ENCODE measurements around the gene HINFP. TPM values are rescaled to one million over a fixed set of nuclear protein-coding genes. Genes with fewer than 3 reads are reported as not detected.

HINFP gene
- total RNA-seq, 2 donors from 2014 or later = 22.1 to 41.7 TPM

DNA sequence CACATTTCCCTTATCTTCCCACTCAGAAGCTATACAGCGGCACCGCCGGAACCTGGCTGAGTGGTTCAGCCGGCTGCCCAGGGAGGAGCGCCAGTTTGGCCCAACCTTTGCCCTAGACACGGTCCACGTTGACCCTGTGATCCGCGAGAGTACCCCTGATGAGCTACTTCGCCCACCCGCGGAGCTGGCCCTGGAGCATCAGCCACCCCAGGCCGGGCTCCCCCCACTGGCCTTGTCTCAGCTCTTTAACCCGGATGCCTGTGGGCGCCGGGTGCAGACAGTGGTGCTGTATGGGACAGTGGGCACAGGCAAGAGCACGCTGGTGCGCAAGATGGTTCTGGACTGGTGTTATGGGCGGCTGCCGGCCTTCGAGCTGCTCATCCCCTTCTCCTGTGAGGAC lies 52.1 kb downstream of the HINFP start:
- H3K36me3 ChIP-seq = peaks cover 0 to 4% of the 10 kb centered on the region in 2 donors
- intact Hi-C loops (cut with DNase I) = no loop called here

DNA sequence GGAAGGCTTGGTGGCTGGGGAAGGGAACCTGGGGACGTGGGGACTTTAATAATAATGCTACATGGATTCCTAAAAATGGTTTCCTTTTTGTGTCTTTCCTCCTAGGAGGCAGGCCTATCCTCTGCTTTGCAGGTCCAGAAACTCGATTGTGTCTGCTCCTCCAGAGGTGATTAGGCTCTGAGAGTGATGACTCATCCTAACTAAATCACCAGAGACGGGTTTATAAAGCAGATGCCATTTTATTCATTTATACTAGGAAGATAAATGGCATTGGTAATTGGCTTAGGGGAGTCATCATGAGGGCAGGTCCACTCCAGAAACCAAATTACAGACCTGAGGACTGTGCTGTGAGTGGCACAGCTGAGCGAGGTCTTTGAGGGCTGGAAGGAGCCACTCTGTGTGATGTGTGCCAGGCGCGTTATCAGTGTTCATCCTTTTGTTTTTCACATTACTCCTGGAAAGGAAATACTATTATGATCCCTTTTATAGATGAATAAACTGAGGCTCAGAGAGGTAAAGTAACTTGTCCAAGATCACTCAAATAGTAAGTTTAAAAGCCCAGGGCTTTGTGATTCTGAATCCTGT lies 54.2 kb downstream of the HINFP start:
- Histone ChIP-seq H3K4me3 (no peak overlapping the region), H3K27ac (no peak overlapping the region), H3K9me3 (no peaks in the 10 kb centered on the region), H3K27me3 (replicated peaks; ENCODE audit: insufficient read depth) (no peaks in the 10 kb centered on the region), H3K36me3 (peaks cover 0 to 4% of the 10 kb centered on the region in 2 donors), H3K4me1 (replicated peaks) (no peaks in the 10 kb centered on the region)
- intact Hi-C loops (cut with DNase I) = no loop called here
- TF ChIP-seq, protein P1, sequence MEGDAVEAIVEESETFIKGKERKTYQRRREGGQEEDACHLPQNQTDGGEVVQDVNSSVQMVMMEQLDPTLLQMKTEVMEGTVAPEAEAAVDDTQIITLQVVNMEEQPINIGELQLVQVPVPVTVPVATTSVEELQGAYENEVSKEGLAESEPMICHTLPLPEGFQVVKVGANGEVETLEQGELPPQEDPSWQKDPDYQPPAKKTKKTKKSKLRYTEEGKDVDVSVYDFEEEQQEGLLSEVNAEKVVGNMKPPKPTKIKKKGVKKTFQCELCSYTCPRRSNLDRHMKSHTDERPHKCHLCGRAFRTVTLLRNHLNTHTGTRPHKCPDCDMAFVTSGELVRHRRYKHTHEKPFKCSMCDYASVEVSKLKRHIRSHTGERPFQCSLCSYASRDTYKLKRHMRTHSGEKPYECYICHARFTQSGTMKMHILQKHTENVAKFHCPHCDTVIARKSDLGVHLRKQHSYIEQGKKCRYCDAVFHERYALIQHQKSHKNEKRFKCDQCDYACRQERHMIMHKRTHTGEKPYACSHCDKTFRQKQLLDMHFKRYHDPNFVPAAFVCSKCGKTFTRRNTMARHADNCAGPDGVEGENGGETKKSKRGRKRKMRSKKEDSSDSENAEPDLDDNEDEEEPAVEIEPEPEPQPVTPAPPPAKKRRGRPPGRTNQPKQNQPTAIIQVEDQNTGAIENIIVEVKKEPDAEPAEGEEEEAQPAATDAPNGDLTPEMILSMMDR (IDR thresholded peaks at IDR 0.05) = no peak
- TF ChIP-seq POLR2AphosphoS5 (IDR thresholded peaks at IDR 0.05) (no peak), POLR2A (IDR thresholded peaks at IDR 0.05) (no peak)
- WGBS = 63% methylated on average over 6 of the region's 6 CpGs
- no peak for DNase-seq (ENCODE audit: low spot score)

More for the DNA sequence above, 52.1 kb downstream of the HINFP start:
- Histone ChIP-seq H3K4me1 (replicated peaks) (no peaks in the 10 kb centered on the region), H3K4me3 (no peak overlapping the region), H3K27ac (no peak overlapping the region), H3K9me3 (no peaks in the 10 kb centered on the region), H3K27me3 (replicated peaks; ENCODE audit: insufficient read depth) (no peaks in the 10 kb centered on the region)
- no peak for DNase-seq (ENCODE audit: low spot score)
- WGBS = 93% methylated on average over 21 of the region's 21 CpGs
- TF ChIP-seq, protein P1 (IDR thresholded peaks at IDR 0.05) = no peak
- TF ChIP-seq POLR2AphosphoS5 (IDR thresholded peaks at IDR 0.05) = no peak
- no peak for TF ChIP-seq POLR2A (IDR thresholded peaks at IDR 0.05)

DNA sequence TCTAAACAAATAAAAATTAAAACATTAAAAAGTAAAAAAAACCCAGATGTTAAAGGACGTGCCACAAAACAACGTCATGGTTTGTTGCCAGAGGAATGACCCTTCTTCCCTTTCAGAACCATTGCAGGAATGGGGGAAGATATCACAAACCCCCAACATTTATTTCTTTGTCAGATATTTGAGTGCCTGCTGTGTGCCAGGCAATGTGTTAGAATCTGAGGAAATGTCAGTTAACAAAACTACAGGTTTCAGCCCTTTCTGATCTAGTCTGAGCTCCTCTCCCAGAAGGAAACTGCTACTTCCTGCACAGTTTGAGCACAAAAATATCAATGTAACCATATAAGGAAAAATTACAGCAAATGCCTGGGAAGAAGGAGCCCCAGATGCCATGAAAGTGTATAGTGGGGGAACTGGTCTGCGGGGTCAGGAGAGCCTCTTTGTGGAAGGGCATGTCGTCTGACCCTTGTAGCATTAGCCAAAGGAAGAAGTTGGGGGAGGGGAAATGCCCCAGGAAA lies 56.8 kb downstream of the HINFP start:
- Histone ChIP-seq H3K27ac (no peak overlapping the region), H3K4me1 (replicated peaks) (no peaks in the 10 kb centered on the region), H3K27me3 (replicated peaks; ENCODE audit: insufficient read depth) (no peaks in the 10 kb centered on the region), H3K36me3 (peaks cover 0 to 4% of the 10 kb centered on the region in 2 donors), H3K9me3 (no peaks in the 10 kb centered on the region), H3K4me3 (no peak overlapping the region)
- WGBS = 75% methylated on average over 4 of the region's 4 CpGs
- DNase-seq (ENCODE audit: low spot score) = no peak
- no peak for TF ChIP-seq POLR2AphosphoS5 (IDR thresholded peaks at IDR 0.05)
- intact Hi-C loops (cut with DNase I) = no loop called here

DNA sequence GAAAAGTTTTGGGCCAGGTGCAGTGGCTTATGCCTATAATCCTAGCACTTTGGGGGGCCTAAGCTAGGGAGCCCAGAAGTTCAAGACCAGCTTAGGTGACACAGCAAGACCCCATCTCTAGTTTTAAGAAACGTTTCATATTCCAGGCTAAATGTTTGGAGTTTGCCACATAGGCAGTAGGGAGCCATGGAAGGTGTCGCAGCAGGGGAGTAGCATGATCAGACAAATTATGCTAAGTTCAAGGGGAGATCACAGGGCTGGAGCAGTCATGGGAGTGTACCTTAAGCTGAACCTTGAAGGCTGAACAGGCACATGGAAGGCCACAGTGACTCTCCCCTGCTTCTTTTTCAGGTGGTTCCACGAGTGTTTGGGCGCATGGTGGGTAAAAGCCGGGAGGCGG lies 58.0 kb downstream of the HINFP start:
- WGBS = 94% methylated on average over 6 of the region's 6 CpGs
- intact Hi-C loops (cut with DNase I) = no loop called here
- no peaks in the 10 kb centered on the region for H3K4me1 ChIP-seq (replicated peaks)
- no peaks in the 10 kb centered on the region for H3K9me3 ChIP-seq
- H3K27ac ChIP-seq = no peak overlapping the region
- no peak for DNase-seq (ENCODE audit: low spot score)
- no peaks in the 10 kb centered on the region for H3K27me3 ChIP-seq (replicated peaks; ENCODE audit: insufficient read depth)
- H3K4me3 ChIP-seq = no peak overlapping the region
- H3K36me3 ChIP-seq = peaks cover 0 to 4% of the 10 kb centered on the region in 2 donors
- TF ChIP-seq POLR2AphosphoS5 (IDR thresholded peaks at IDR 0.05) = no peak
- TF ChIP-seq POLR2A (IDR thresholded peaks at IDR 0.05) = no peak
- TF ChIP-seq, protein P1 (IDR thresholded peaks at IDR 0.05) = no peak

DNA sequence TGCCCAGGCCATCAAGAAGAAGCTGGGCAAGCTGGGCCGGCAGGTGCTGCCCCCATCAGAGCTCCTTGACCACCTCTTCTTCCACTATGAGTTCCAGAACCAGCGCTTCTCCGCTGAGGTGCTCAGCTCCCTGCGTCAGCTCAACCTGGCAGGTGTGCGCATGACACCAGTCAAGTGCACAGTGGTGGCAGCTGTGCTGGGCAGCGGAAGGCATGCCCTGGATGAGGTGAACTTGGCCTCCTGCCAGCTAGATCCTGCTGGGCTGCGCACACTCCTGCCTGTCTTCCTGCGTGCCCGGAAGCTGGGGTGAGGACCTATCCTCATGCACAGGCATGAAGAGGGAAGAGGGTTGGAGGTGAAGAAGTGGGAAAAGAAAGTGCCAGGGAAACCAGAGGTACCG lies 58.6 kb downstream of the HINFP start:
- 81% methylated on average over 10 of the region's 10 CpGs for WGBS
- no peaks in the 10 kb centered on the region for H3K4me1 ChIP-seq (replicated peaks)
- no peaks in the 10 kb centered on the region for H3K9me3 ChIP-seq
- TF ChIP-seq POLR2AphosphoS5 (IDR thresholded peaks at IDR 0.05) (no peak), POLR2A (IDR thresholded peaks at IDR 0.05) (no peak)
- TF ChIP-seq, protein P1 (IDR thresholded peaks at IDR 0.05) = no peak
- H3K27ac ChIP-seq = no peak overlapping the region
- DNase-seq (ENCODE audit: low spot score) = no peak
- H3K36me3 ChIP-seq = peaks cover 0 to 4% of the 10 kb centered on the region in 2 donors
- H3K27me3 ChIP-seq (replicated peaks; ENCODE audit: insufficient read depth) = no peaks in the 10 kb centered on the region
- no peak overlapping the region for H3K4me3 ChIP-seq
- intact Hi-C loops (cut with DNase I) = no loop called here

Data from prostate gland (tissue), 2 donors.